NCI-H510A (cell line): ENCODE results near the gene CNNM4.

Experiments used
- DNase-seq: peaks from one replicate; lab custom pipeline; 2025; lab: John Stamatoyannopoulos, UW

The CNNM4 gene

DNA sequence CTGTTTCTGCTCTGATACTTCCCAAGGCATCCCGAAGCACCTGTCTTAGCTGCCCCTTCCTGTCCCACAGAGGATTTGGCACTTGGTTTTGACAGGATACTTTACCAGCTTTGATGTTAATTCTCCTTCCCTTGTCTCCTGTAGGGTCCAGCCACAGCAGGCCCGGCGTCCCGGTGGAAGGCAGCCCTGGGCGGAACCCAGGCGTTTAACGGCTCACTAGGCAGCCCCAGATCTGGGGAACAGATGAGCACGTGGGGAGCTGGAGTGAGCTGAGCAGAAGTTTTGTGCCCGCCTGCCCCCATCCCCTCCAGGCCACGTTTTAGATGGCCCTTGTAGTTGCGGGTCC lies 71.7 kb downstream of the CNNM4 start:
- no peak for DNase-seq

DNA sequence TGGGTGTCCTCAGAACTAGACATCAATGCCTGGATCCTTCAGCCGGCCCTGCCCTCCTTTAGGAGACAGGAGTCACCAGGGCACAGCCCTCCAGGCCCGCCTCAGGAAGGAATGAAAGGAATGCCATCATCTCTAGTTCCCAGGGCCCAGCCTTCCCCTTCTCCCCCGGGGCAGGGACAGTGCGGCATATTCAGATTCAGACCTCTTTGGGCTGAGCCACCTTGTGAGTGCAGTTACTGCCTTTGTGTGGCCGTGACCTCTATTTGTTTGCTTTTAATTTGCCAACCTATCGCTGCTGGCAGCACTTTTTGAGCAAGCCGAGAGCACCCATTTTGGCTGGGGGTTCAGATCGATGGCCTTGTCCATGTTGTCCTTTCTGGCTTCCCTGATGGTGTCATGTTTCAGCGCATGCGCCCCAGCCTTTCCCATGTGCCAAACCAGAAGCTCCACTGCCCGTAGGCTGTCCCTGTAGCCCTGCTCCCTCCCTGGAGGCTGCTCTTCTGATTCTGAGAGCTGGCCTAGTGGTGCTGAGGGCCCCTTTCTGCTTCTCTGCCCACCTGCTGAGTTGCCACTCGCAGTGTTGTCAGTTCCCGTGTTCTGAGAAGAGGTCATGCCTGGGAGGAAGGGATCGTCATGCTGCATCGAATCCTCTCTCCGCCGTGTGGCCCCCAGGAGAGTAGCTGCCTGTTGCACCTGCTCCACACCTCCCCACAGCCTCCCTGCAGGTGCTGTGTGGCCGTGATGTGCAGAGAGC lies 72.2 kb downstream of the CNNM4 start:
- peak; percentile 90 for DNase-seq

DNA sequence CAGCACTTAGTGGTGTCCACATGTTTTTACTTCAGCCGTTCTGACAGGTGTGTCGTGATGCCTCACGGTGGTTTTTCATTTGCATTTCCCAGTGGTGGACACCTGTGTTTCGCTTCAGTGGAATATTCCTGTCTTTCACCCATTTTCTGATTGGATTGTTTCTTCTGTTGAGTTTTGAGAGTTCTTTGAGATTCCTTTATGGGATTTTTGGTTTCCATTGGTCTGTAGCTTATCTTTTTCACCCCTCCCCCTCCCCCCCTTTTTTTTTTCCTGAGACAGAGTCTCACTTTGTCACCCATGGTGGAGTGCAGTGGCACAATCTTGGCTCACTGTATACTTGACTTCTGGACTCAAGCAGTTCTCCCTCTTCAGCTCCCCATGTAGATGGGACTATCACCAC lies 75.1 kb downstream of the CNNM4 start:
- DNase-seq = no peak

DNA sequence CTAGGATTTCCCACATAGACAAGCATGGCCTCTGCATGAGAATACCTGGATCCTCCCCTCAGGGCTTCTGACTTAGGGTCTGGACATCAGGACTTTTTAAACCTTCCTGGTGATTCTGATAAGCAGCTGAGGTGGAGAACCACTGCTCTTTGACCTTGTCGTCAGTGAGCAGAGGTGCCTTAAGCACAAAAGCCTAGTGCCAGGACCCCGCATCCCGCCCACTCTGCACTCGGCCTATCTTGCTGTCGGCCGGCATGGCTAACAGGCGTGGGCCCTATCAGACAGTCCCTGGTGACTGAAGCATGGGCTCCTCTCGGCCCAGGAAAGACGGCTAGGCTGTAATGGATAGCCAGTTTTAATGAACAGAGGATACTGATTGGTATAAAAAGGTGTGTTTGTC lies 76.9 kb downstream of the CNNM4 start:
- no peak for DNase-seq

- no peak for DNase-seq
Observed at GRCh38 chr2:96838345-96839292, 77.9 kb downstream of the CNNM4 start.

- DNase-seq = no peak
Observed at GRCh38 chr2:96839293-96839874, 78.7 kb downstream of the CNNM4 start.

- DNase-seq = no peak
Observed at GRCh38 chr2:96839875-96840850, 79.5 kb downstream of the CNNM4 start.

GRCh38 chr2:96841701-96842495 lies 81.2 kb downstream of the CNNM4 start:
- no peak for DNase-seq

GRCh38 chr2:96842600-96842999 lies 81.9 kb downstream of the CNNM4 start:
- no peak for DNase-seq

DNA sequence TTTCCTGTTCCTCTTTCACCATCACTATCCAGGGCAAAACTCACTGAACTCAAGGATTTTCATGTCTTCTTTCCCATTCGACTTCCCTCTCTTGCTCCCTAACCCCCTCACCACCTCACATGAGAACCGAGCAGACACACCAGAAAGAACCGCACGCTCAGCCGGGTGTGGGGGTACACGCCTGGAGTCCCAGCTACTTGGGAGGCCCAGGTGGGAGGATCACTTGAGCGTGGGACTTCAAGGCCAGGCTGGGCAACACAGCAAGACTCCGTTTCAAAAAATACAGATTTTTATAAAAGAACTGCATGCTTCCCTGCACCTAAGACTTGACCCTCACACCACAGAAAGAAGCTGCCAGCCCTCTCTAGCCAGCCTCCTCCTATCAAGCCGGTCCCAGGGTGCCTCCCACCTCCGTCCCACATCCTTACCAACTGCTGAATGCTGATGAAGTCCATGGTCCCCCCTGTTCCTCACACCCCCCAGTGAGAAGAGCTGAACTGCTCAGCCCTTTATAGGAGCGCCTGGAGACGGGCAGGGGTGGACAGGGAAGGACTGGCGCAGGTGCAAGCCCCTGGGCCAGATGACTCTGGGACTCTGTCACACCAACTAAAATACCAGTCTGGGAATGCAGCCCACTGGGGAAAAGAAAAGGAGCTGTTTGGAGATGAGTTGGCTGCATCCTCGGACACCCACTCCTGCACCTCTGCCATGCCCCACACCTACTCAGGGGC lies 83.0 kb downstream of the CNNM4 start, which contains the start of gene ANKRD23:
TSS of gene ANKRD23 (minus strand) at position 484 of the 731 bp plus-strand sequence. CDS start at position 455, 29 bp downstream.
- no peak for DNase-seq

DNA sequence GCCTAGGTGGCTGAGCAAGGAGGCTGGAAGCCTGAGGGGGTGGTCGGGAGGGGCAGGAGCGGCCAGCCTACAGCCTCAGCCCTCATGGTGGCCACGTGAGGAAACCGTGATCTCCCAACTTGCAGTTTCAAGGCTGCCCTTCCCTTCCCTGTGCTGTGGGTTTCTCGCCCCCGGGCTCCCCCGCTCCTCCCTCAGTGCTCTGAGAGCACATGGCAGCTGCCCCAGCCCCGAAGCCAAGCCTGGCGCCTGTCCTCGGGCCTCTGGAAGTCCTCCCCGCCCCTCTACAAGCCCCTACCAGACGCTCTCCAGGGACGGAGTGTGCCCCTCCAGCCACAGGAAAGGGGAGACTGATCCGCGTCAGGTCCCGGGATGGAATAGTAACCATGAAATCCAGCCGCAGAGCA lies 83.7 kb downstream of the CNNM4 start:
- DNase-seq = no peak

GRCh38 chr2:96846825-96847224 lies 86.1 kb downstream of the CNNM4 start:
- DNase-seq = no peak

GRCh38 chr2:96847586-96847985 lies 86.9 kb downstream of the CNNM4 start:
- no peak for DNase-seq

GRCh38 chr2:96848264-96848663 lies 87.6 kb downstream of the CNNM4 start:
- DNase-seq = no peak

DNA sequence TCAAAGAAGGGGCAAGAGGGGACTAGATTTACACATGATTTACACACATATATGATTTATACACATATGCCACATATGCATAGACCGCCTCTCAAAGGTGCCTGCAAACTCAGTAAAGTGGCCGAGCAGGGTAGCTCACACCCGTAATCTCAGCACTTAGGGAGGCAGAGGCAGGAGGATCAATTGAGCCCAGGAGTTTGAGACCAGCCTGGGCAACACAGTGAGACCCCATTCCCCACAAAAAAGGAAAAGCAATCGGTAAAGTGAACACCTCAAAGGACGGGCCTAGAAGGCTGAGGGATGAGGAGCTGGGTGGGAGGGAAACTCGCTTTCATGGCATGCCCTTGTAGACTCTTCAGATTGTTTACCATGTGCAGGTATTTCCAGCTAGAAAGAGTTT lies 92.0 kb downstream of the CNNM4 start:
- DNase-seq = no peak

DNA sequence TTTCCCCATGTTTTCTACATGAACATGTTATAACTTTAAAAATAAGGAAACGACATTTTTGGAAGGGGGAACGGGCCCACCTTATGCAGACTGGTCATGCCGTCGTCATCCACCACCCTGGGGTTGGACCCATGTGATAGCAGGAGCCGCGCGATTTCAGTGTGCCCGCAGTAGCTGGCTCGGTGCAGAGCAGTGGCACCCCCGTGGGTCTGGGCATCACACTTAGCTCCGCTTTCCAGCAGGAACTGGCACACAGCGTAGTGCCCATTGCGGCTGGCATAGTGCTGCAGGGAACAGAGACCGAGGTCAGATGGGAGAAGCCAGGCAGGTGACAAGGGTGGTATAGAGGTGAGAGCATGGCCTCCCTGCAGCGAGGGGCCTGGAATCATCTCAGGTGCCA lies 92.6 kb downstream of the CNNM4 start:
- DNase-seq = no peak

DNA sequence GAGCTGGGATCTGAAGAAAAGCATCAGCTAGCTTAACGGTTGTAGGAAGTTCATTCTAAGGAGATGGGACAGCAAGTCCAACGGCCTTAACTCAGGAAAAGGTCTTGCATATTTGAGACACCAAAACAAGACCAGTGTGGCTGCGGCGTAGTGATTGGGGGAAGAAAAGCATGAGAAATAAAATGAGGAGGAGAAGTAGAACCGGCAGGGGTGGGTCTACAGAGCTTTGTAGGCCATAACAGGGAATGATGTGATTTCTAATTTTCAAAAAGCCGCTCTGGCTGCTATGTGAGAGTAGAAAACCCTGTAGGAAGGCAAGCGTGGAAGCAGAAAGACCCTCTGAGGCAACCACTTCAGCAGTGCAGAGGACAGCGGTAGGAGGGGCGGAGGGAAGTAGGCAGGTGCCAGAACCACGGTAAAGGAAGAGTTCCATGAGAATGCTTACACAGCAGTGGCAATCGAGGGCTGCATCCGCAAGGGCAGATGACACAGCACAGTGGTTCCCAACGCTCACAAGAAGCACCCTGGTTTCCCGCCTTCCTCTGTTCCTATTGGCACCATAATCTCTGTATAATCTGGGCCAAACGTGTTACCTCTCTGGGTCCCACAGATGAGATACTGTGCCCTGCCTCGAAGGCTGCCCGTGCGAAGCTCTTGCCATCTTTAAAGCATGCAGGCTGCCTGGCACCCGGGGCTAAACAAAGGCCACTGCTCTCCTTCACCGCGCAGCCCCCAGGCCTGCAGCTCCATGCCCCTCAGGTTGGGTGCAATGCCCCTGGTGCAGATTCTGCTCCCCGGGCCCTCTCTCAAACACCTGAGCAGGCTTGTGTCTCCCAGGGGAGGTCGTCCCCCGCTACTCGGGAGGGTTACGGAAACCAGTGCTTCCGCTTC lies 96.3 kb downstream of the CNNM4 start:
- peak; percentile 30 for DNase-seq

DNA sequence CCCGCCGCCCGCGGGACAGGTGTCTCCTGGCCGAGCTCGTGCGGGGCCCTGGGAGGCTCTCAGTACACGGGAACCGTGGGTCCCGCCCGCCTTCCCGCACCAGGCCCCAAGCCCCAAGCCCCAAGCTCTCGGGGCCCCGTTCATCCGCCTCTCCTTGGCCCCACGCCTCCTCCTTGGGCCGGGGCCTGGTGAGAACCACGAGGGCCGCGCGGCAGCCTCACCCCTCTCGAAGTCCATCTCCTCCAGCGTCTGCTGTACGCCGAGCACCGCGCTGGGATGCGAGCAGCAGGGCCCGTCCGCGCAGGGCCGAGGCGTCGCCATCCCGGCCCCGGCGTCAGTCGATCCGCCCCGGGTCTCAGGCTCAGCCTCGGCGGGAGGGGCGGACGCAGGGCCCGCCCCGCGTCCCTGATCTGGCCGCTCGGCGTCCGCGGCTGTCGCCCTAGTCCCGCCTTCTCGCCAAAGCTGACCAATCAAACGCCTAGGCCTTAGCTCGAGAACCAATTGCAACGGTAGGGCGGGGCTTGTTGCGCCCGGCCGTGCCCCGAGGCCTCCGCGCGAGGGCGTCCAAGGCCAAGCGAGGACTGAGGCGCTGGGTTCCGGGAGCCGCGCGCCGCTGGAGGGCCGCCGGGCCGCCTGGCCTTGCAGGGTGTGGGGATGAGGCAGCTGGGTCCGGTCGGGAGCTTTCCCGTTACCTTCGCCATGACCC lies 97.1 kb downstream of the CNNM4 start, which contains the start of gene ANKRD39:
TSS of gene ANKRD39 (minus strand) at position 350 of the 706 bp plus-strand sequence. CDS start at position 321, 29 bp downstream.
- DNase-seq = peak; percentile 92
